Measurements from ENCODE around the gene PRIMPOL. TPM values are rescaled to one million over a fixed set of nuclear protein-coding genes. Genes with fewer than 3 reads are reported as not detected.
"Not testable (repeated sequence)": the region's sequence is repeated elsewhere in the genome, so short reads cannot be mapped to it uniquely, and the experiment has no call there.

PRIMPOL gene
- polyA plus RNA-seq, 1 donor from 2014 or later = 12.6 TPM

DNA sequence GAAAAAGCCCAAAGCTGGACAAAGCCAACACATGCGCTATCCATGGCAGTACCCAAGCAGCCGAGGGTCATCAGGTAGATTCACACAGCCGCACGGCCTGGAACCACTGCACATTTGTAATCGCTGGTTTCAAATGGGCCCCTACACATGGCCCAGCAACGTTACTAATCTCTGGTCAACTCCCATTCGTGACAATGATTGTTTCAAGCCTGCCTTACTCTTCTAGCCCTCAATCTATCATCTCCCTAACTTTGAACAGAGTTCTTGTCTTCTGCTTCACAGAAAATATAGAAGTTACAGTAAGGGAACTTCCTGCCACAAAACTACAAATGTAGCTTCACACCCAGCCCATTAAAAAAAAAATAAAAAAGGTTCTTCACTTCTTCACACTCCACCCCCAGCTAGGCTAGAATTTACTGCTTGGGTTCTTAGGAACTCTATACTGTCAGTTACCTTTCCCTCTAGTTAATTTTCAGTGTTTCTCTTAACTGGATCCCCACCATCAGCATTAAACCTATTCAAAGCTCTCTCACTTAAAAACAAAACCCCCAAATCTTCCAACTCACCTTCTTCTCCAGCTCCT, 24.5 kb upstream of the PRIMPOL start:
- peaks cover 20% of the 10 kb centered on the region for H3K36me3 Mint-ChIP-seq

DNA sequence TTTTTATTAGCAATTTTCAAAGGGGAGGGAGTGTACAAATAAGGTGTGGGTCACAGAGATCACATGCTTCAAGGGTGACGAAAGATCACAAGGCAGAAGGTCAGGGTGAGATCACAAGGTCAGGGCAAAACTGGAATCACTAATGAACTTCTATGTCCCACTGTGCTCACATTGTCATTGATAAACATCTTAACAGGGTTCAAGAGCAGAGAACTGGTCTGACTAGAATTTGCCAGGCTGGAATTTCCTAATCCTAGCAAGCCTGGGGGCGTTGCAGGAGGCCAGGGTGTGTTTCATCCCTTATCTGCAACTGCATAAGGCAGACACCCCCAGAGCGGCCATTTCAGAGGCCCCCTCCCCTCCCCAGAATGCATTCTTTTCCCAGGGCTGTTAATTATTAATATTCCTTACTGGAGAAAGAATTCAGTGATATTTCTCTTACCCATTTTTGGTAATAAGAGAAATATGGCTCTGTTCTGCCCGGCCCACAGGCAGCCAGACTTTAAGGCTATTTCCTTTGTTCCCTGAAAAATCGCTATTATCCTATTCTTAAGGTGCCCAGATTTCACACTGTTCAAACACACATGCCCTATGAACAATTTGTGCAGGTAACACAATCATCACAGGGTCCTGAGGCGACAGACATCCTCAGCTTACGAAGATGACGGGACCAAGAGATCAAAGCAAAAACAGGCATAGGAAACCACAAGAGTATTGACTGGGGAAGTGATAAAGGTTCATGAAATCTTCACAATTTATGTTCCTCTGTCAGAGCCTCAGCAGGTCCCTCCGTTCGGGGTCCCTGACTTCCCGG, 23.5 kb upstream of the PRIMPOL start:
- not testable (repeated sequence) for H3K9me3 Mint-ChIP-seq, H3K27me3 Mint-ChIP-seq, H3K4me1 Mint-ChIP-seq
- Mint-ChIP-seq H3K27ac (peak overlapping the region in 2 of 3 donors; percentile 46 to 71), H3K4me3 (peak overlapping the region in 1 of 4 donors; percentile 30), H3K36me3 (peaks cover 25% of the 10 kb centered on the region)

More for the DNA sequence above, 24.5 kb upstream of the PRIMPOL start:
- Mint-ChIP-seq H3K27ac (peak overlapping the region; percentile 40 to 71 (median 46)), H3K4me3 (peak overlapping the region in 2 of 4 donors; percentile 9 to 30), H3K9me3 (no peaks in the 10 kb centered on the region), H3K4me1 (peaks cover 3 to 7% (median 4%) of the 10 kb centered on the region in 3 donors), H3K27me3 (no peaks in the 10 kb centered on the region)

DNA sequence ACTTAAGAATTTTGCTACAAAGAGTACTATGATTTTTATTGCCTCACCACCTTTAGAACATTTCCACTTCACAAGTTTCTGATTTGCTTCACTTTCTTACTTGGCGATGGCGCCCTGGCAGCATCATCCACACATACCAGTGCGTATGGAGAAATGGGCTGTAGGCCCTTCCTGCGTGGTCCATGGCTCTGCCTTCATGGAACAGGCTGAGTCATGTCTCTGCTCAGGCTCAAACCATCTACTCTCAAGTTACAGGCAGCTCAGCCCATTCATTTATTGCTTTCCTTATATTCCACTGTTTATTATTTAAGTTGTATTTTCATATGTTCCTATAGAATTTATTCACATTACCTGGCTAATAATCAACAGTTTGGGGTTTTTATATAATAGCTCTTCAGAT, 21.4 kb upstream of the PRIMPOL start:
- no peak overlapping the region for H3K27ac Mint-ChIP-seq
- peaks cover 28% of the 10 kb centered on the region for H3K36me3 Mint-ChIP-seq
- peaks cover 2 to 4% (median 2%) of the 10 kb centered on the region in 3 donors for H3K4me1 Mint-ChIP-seq
- no peaks in the 10 kb centered on the region for H3K27me3 Mint-ChIP-seq
- no peak overlapping the region for H3K4me3 Mint-ChIP-seq
- H3K9me3 Mint-ChIP-seq = no peaks in the 10 kb centered on the region

DNA sequence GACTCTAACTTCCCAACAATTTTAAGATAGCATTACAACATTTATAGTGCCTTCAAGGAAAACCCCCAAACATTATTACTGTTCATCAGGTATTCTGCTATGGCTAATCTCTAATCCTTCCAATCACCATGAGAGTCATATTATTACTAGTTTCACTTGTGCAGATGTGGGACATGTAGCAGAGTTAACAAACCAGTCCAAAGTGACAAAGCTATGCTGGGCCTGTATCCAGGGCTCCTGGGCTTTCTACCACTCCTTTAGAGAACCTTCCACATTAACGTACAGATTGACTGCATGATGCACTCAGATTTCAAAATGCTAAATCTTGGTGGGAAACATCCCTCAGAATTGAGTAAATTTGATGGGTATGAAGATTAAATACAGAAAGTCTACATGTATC, 16.7 kb upstream of the PRIMPOL start:
- Mint-ChIP-seq H3K4me3 (no peak overlapping the region), H3K36me3 (peaks cover 14% of the 10 kb centered on the region), H3K9me3 (no peaks in the 10 kb centered on the region), H3K27me3 (no peaks in the 10 kb centered on the region), H3K27ac (no peak overlapping the region), H3K4me1 (peaks cover 0 to 4% (median 0%) of the 10 kb centered on the region in 3 donors)

DNA sequence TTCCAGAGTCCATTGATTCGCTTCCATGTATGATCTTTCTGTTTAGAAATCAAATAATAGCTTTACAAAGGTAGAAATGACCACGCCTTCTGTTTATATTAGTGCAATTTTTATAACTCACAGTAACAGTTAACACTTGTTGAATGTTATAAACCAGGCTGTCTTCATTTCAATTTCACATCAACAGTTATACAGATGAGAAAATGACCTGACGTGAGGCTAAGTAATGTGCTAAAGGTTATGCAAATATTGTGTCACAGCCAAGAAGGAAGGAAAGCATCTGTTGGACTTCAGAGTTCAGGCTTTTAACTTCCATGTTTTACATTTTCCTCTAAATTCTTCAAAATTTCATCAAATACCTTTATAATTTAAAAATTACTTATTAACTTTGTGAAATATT, 14.2 kb upstream of the PRIMPOL start:
- no peaks in the 10 kb centered on the region for H3K9me3 Mint-ChIP-seq
- no peaks in the 10 kb centered on the region for H3K27me3 Mint-ChIP-seq
- no peak overlapping the region for H3K27ac Mint-ChIP-seq
- H3K4me1 Mint-ChIP-seq = peaks cover 5 to 10% (median 7%) of the 10 kb centered on the region in 3 donors
- H3K4me3 Mint-ChIP-seq = no peak overlapping the region
- H3K36me3 Mint-ChIP-seq = peaks cover 13% of the 10 kb centered on the region

DNA sequence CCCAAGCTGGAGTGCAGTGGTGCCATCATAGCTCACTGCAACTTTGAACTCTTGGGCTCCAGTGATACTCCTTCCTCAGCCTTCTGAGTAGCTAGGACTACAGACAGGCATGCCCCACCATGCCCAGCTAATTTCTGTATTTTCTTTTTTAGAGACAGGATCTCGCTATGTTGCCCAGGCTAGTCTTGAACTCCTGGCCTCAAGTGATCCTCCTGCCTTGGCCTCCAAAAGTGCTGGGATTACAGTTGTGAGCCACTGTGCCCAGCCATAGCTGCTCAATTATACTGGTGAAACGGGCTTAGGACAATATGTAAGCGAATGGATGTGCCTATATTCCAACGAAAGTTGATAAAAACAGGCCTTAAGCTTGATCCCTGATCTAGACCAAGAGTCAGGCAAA, 13.4 kb upstream of the PRIMPOL start:
- Mint-ChIP-seq H3K4me1 (peaks cover 9 to 15% (median 11%) of the 10 kb centered on the region in 3 donors), H3K4me3 (no peak overlapping the region), H3K27me3 (no peaks in the 10 kb centered on the region), H3K36me3 (peaks cover 11% of the 10 kb centered on the region), H3K27ac (no peak overlapping the region), H3K9me3 (no peaks in the 10 kb centered on the region)

DNA sequence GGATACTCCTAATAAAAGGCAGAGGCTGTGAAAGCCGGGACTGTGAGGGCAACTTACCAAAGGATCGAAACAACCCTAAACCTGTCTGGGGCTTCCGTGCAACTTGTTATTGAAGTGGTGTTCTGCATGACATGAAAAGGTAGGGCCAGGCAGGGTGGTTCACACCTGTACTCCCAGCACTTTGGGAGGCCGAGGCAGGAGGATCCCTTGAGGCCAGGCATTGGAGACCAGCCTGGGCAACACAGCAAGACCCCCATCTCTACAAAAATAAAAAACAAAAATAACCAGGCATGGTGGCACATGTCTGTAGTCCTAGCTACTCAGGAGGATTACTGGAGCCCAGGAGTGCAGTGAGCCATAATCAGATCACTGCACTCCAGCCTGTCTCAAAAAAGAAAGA, 12.6 kb upstream of the PRIMPOL start:
- H3K36me3 Mint-ChIP-seq = peaks cover 10% of the 10 kb centered on the region
- H3K4me3 Mint-ChIP-seq = no peak overlapping the region
- peaks cover 14 to 23% (median 15%) of the 10 kb centered on the region in 3 donors for H3K4me1 Mint-ChIP-seq
- no peaks in the 10 kb centered on the region for H3K9me3 Mint-ChIP-seq
- no peak overlapping the region for H3K27ac Mint-ChIP-seq
- no peaks in the 10 kb centered on the region for H3K27me3 Mint-ChIP-seq

DNA sequence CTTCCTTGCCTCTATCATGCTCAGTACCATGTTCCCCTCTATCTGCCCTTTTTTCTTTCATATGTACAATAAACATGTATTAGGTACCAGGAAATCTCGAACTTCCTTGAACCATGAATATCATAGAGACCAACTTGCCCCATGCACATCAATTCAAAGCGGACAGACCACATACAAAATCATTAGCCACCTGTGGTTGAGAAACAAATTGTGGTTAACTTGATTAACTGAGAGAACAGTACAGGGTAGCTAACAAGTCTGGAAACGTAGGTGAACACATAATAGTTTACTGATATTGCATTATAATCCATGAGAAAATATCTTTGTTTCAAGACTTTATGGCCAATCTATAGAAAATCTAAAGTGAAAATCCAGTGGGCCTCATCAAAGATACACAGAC, 8.5 kb upstream of the PRIMPOL start:
- H3K27me3 Mint-ChIP-seq = no peaks in the 10 kb centered on the region
- peaks cover 17 to 34% (median 27%) of the 10 kb centered on the region in 3 donors for H3K4me1 Mint-ChIP-seq
- H3K9me3 Mint-ChIP-seq = no peaks in the 10 kb centered on the region
- peaks cover 9% of the 10 kb centered on the region for H3K36me3 Mint-ChIP-seq
- no peak overlapping the region for H3K27ac Mint-ChIP-seq
- H3K4me3 Mint-ChIP-seq = no peak overlapping the region

DNA sequence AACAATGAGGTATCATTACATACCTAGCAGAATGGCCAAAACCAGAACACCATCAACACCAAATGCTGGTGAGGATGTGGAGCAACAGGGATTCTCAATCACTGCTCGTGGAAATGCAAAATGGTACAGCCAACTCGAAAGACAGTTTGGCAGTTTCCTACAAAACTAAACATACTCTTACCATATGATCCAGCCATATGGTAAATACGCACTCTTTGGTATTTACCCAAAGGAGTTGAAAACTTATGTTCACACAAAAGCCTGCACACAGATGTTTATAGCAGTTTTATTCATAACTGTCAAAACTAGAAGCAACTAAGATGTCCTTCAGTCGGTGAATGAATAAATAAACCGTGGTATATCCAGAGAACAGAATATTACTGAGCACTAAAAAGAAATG, 8.1 kb upstream of the PRIMPOL start:
- Mint-ChIP-seq H3K27me3 (no peaks in the 10 kb centered on the region), H3K4me3 (no peak overlapping the region), H3K9me3 (no peaks in the 10 kb centered on the region), H3K4me1 (peaks cover 21 to 37% (median 30%) of the 10 kb centered on the region in 3 donors), H3K27ac (no peak overlapping the region), H3K36me3 (peaks cover 13% of the 10 kb centered on the region)

DNA sequence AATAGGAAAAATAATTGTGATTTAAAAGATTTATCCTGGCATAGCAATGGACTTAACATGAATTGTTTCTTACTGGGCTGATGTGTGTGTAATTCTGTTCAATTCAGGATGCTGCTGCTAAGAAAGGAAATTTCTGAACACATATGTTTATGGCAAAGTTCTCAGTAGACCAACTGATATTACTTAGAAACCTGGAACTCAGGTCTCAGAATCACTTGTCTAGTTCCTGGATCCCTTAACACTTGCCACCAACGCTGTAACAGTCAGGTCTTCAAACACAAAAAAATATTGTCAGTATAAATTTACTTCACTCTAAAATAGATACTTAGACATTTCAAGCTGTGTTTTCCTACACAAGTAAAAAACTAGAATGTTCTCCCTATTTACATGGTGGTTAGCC, 5.8 kb upstream of the PRIMPOL start:
- Mint-ChIP-seq H3K36me3 (peaks cover 12% of the 10 kb centered on the region), H3K27ac (no peak overlapping the region), H3K4me3 (peak overlapping the region in 1 of 4 donors; percentile 39)

DNA sequence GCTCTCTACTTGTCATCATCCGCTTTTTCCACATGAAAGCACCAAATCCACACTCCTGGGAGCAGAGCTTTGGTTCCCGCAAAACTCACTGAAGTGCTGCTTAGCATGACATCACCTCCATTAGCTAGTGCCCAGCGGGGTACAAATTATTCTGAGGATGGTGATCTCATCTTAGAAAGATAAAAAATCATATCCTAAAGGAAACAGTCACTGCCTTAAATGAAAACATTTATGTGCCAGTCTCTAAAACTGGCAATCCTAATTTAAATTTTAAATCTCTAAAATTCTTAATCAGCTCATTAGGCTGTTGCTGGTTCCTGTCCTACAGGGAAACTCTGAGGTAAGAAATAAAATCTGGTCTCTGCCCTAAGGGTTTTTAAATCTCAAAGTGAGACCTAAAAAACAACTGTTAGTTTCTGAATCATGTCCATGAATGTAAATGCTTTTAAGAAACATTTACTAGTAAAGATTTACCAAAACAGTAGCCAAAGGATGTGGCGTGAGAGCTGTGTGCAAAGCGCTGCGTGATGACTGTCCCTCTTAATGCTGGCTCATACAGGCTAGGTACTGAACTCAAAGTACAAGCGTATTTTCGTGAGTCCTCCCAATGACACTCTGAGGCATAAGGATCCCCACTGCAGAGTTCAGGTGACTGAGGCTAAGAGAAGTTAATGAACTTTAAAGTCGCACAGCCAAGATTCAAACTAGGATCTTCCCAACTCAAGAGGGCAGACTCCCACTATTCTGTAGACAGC, 4.8 kb upstream of the PRIMPOL start:
- Mint-ChIP-seq H3K27ac (no peak overlapping the region), H3K9me3 (no peaks in the 10 kb centered on the region), H3K4me1 (peaks cover 31 to 51% (median 49%) of the 10 kb centered on the region in 3 donors), H3K4me3 (peak overlapping the region in 2 of 4 donors; percentile 32 to 39), H3K36me3 (peaks cover 12% of the 10 kb centered on the region), H3K27me3 (no peaks in the 10 kb centered on the region)

More for the DNA sequence above, 5.8 kb upstream of the PRIMPOL start:
- H3K4me1 Mint-ChIP-seq = peaks cover 32 to 55% (median 49%) of the 10 kb centered on the region in 3 donors
- H3K27me3 Mint-ChIP-seq = no peaks in the 10 kb centered on the region
- H3K9me3 Mint-ChIP-seq = no peaks in the 10 kb centered on the region

DNA sequence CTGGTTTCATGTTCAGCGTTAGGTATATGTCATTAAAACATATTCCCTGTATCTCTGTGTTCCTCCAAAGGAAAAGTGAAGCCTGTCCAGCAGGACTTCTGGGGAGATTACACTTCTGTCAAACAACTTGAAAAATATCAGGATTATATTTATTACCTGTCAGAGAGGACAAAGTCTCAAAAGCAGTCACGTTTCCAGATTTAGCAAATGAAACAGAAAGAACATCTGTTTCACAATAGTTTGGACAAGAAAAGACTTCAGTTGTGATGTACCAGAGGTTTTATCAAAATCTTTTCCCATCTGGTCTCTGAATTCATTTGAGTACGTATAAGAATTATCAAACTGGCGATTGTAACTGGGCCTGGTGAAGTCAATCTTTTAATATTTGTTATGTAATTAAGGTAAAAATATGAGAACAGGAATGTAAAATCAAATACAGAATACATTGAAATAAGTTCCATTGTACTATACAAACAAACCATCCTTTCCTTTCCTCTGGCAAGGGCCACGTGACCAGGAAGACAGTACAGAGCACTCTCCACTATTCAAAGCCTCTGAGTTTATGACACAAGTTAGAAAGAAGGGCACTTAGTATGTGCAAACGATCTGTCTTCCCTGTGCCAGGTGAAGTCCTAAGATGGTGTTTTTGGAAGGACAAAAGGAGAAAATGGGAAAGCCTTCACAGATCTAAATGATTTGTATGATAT, 3.5 kb upstream of the PRIMPOL start:
- H3K36me3 Mint-ChIP-seq = peaks cover 12% of the 10 kb centered on the region
- H3K4me1 Mint-ChIP-seq = peaks cover 35 to 51% (median 50%) of the 10 kb centered on the region in 3 donors
- no peak overlapping the region for H3K27ac Mint-ChIP-seq
- no peaks in the 10 kb centered on the region for H3K27me3 Mint-ChIP-seq
- peak overlapping the region in 2 of 4 donors; percentile 78 to 92 for H3K4me3 Mint-ChIP-seq
- no peaks in the 10 kb centered on the region for H3K9me3 Mint-ChIP-seq

DNA sequence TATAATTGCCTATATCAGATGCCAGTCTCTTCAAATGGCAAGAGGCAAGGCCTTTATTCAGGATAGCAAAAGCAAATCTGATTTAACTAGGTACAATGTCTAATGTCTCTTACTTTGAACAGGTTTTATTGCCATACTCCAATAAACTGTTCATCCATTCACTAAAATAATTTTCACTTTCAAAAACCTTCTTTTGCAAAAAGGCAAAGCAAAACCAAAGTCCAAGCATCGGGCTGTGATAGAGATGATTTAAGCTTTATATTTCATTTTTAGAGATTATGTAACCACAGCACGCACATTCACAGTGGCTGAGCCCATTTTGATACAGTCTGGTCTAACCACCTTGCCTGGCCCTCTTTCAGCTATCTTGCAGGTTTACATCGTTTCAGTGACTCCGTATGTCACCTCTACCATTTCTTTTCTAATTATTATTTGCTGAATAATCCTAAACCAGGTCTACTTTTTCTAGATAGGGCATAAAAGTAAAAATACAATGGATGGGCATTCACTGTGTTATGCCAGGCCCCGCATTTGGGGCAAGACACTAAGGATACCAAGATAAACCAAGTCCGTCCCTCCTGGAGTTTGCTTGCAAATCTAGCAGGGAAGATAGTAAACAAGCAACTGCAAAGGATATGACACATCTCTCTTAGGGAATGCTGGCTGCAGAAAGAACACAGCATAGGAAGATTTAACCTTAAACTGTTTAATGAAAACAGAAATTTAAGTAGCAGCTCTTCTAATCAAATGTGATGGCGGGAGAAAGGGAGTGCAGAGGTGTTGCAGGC, 2.1 kb upstream of the PRIMPOL start:
- H3K27ac Mint-ChIP-seq = peak overlapping the region in 2 of 3 donors; percentile 57 to 96
- H3K4me3 Mint-ChIP-seq = peak overlapping the region; percentile 92 to 97 (median 96)
- no peaks in the 10 kb centered on the region for H3K9me3 Mint-ChIP-seq
- H3K36me3 Mint-ChIP-seq = peaks cover 10% of the 10 kb centered on the region
- H3K4me1 Mint-ChIP-seq = peaks cover 33 to 48% (median 42%) of the 10 kb centered on the region in 3 donors
- H3K27me3 Mint-ChIP-seq = no peaks in the 10 kb centered on the region

DNA sequence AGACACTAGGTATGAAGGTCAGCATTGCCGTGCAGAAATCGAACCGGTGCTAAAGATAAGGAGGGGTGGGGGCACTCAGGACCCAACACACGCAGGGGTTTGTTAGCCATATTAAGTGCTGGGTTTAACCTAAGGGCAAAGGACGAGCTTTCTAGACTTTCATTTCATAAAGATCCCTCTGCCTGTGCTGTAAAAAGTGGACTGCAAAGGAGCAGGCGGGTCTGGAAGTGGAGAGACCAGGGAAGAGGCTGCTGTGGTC, 1.6 kb upstream of the PRIMPOL start:
- peaks cover 10% of the 10 kb centered on the region for H3K36me3 Mint-ChIP-seq
- H3K9me3 Mint-ChIP-seq = no peaks in the 10 kb centered on the region
- peak overlapping the region; percentile 57 to 98 (median 96) for H3K27ac Mint-ChIP-seq
- H3K4me3 Mint-ChIP-seq = peak overlapping the region; percentile 92 to 97 (median 96)
- H3K4me1 Mint-ChIP-seq = peaks cover 33 to 48% (median 42%) of the 10 kb centered on the region in 3 donors
- no peaks in the 10 kb centered on the region for H3K27me3 Mint-ChIP-seq

Data from IgD-negative memory B cell (primary cell).